ENCODE results near the gene PTPN11.

Gene PTPN11

DNA sequence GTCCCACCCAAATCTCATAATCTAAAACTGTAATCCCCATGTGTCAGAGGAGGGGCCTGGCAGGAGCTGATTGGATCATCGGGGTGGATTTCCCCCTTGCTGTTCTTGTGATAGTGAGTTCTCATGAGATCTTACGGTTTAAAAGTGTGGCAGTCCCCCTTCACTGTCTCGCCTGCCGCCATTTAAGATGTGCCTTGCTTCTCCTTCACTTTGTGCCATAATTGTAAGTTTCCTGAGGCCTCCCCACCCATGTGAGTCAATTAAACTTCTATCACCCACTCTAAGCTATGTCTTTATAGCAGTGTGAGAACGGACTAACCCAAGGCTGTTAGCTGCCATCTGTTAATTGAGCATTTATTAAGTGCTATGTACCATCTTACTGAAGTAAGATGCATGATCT lies 105.1 kb downstream of the PTPN11 start:
- TF ChIP-seq Cebpa-rat (IDR thresholded peaks at IDR 0.05): no peak
- Histone ChIP-seq H3K9me3 (no peaks in the 10 kb centered on the region), H3K27ac (no peak overlapping the region), H3K36me3 (no peaks in the 10 kb centered on the region), H3K4me1 (no peaks in the 10 kb centered on the region), H3K9ac (no peak overlapping the region), H3K4me2 (no peak overlapping the region), H3K27me3 (no peaks in the 10 kb centered on the region), H4K20me1 (no peaks in the 10 kb centered on the region), H3K4me3 (no peak overlapping the region)

DNA sequence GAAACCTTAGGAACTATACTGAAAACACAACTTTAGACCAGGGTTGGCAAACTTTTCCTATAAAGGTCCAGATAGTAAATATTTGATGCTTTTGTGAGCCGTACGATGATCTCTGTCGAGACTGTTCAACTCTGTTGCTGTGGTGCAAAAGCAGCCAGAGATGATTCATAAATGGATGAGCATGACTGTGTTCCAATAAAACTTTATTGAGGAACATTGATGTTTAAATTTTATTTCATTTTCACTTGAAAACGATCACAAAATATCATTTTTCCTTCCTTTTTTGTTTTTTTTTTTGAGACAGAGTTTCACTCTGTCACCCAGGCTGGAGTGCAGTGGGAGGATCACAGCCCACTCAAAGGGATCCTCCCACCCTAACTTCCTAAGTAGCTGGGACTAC lies 105.5 kb downstream of the PTPN11 start:
- Histone ChIP-seq H4K20me1 (no peaks in the 10 kb centered on the region), H3K4me1 (no peaks in the 10 kb centered on the region), H3K27ac (no peak overlapping the region), H3K4me3 (no peak overlapping the region), H3K4me2 (no peak overlapping the region), H3K27me3 (no peaks in the 10 kb centered on the region), H3K9ac (no peak overlapping the region), H3K9me3 (no peaks in the 10 kb centered on the region), H3K36me3 (no peaks in the 10 kb centered on the region)
- no peak for TF ChIP-seq Cebpa-rat (IDR thresholded peaks at IDR 0.05)

DNA sequence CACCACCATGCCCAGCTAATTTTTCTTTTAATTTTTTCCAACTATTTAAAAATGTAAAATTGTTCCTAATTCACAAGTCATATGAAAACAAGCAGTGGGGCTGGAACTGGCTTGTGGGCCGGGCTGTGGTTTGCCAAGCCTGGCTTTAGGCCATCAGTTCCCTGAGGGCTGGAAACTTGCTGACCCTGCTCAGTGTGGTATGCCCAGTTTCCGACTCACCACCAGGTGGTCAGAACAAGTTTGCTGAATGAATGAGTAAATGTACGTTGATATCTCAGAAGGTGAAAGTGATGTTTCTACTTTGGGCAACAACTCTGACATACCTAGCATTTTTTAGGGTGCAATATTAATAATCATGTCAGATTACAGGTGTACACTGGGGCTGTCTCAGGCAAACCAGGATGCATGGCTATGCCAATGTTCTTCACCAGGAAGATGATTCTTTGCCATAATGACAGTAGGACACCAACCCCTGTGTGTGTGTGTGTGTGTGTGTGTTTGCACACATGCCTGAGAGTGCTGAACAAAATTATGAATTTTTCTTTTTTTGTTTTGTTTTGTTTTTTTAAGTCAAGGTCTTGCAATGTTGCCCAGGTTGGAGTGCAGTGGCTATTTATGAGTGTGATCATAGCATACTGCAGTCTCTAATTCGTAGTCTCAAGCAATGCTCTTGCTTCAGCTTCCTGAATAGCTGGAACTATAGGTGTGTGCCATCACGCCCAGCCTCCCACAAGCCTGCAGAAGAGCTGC lies 106.1 kb downstream of the PTPN11 start:
- Histone ChIP-seq H3K27ac (no peak overlapping the region), H3K9me3 (no peaks in the 10 kb centered on the region), H3K36me3 (no peaks in the 10 kb centered on the region), H3K4me3 (no peak overlapping the region), H3K9ac (no peak overlapping the region), H4K20me1 (no peaks in the 10 kb centered on the region), H3K4me1 (no peaks in the 10 kb centered on the region), H3K4me2 (no peak overlapping the region), H3K27me3 (no peaks in the 10 kb centered on the region)
- TF ChIP-seq Cebpa-rat (IDR thresholded peaks at IDR 0.05): no peak

DNA sequence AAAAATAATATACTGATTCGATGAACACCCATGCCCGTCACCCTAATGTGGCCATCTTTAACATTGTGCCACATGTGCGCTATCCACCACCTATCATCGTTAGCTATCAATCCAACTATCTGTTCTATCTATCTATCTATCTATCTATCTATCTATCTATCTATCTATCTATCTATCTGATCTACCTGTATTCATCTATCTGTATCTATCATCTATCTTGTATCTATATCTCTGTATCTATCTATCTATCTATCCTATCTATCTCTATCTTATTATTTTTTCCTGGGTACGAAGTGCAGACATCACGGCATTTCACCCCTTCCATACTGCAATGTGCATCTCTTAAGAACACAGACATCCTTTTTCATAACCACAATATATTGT lies 106.7 kb downstream of the PTPN11 start:
- no peak for TF ChIP-seq Cebpa-rat (IDR thresholded peaks at IDR 0.05)
- no peak overlapping the region for H3K4me2 ChIP-seq
- H3K9ac ChIP-seq: no peak overlapping the region
- H3K9me3 ChIP-seq: no peaks in the 10 kb centered on the region
- no peaks in the 10 kb centered on the region for H3K36me3 ChIP-seq
- H3K4me1 ChIP-seq: no peaks in the 10 kb centered on the region
- H3K27me3 ChIP-seq: no peaks in the 10 kb centered on the region
- H4K20me1 ChIP-seq: no peaks in the 10 kb centered on the region
- H3K27ac ChIP-seq: no peak overlapping the region
- H3K4me3 ChIP-seq: no peak overlapping the region

DNA sequence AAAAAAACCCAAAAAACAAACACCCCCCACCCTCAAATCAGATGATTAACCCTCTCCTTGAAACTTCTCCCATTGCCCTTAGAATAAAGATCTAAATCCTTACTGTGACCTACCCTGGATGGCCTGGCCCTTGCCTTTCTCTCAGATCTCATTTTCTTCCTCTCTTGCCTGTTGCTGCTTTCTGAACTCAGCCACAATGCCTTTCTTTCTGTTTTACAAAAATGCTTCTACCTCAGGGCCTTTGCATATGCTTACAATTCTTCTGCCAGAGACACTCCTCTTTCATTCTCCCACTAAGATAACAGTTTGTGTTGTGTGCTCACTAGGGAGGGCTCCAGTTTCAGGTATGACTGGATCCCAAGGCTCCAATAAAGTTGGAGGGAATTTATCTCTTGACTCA lies 108.3 kb downstream of the PTPN11 start:
- Histone ChIP-seq H3K27ac (no peak overlapping the region), H4K20me1 (no peaks in the 10 kb centered on the region), H3K4me3 (no peak overlapping the region)

DNA sequence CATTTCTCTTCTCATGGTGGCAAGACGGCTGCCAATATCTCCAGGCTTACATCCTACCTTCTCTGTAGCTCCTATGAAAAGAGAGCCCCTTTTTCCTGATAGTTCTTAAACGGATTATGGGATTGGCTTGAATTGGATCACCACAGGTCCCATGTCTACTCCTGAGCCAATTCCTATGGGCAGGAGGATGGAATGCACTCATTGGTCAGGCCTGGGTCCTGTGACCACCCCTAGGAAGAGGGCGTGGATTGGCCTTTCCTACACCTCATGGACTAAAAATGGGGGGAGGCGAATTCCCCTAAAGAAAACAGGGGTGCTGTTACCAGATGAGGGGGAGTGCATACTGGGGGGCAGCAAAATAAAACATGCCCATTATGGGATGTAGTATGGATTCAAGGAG lies 108.8 kb downstream of the PTPN11 start:
- Histone ChIP-seq H3K27ac (no peak overlapping the region), H3K27me3 (no peaks in the 10 kb centered on the region), H3K4me2 (no peak overlapping the region), H3K4me1 (no peaks in the 10 kb centered on the region), H3K9me3 (no peaks in the 10 kb centered on the region), H3K9ac (no peak overlapping the region), H3K36me3 (no peaks in the 10 kb centered on the region), H3K4me3 (no peak overlapping the region), H4K20me1 (no peaks in the 10 kb centered on the region)
- no peak for TF ChIP-seq Cebpa-rat (IDR thresholded peaks at IDR 0.05)

More for the DNA sequence above, 108.3 kb downstream of the PTPN11 start:
- no peak for TF ChIP-seq Cebpa-rat (IDR thresholded peaks at IDR 0.05)
- Histone ChIP-seq H3K4me1 (no peaks in the 10 kb centered on the region), H3K9ac (no peak overlapping the region), H3K36me3 (no peaks in the 10 kb centered on the region), H3K9me3 (no peaks in the 10 kb centered on the region), H3K4me2 (no peak overlapping the region), H3K27me3 (no peaks in the 10 kb centered on the region)

DNA sequence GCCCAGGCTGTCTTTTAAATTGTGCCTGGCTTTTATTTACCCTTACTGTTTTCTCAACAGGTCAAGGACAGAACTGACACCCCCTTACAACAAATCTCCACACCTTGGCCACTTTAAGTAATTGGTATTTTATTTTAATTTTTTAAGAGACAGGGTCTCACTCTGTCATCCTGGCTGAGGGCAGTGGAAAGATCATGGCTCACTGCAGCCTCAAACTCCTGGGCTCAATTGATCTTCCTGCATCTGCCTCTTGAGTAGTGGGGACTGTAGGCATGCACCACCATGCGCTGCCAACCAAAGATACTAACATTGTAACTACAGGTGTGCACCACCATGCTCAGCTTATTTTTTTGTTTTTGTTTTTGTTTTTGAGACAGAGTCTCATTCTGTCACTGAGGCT lies 109.8 kb downstream of the PTPN11 start:
- Histone ChIP-seq H3K9ac (no peak overlapping the region), H3K4me3 (no peak overlapping the region), H4K20me1 (no peaks in the 10 kb centered on the region), H3K36me3 (no peaks in the 10 kb centered on the region), H3K4me1 (no peaks in the 10 kb centered on the region), H3K27ac (no peak overlapping the region), H3K9me3 (no peaks in the 10 kb centered on the region), H3K4me2 (no peak overlapping the region), H3K27me3 (no peaks in the 10 kb centered on the region)
- TF ChIP-seq Cebpa-rat (IDR thresholded peaks at IDR 0.05): no peak

DNA sequence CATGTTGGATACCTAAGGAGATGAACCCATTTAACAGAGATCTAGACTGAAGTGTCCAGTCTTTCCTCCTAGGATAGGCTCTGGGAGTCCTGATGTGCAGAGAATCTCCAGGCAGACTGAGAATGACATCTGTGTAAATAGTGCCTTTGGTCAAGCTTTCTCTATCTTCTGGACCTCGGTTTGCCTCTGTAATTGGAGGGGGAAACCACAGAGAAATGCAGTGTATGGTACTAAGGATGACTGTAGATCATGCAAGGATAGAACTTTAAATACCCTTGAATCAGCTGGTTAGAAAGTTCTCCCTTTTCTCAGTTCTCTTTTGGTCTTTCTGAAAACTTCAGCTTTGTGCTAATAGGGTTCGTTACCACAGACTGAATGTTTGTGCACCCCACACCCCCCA lies 112.2 kb downstream of the PTPN11 start:
- Histone ChIP-seq H3K27me3 (no peaks in the 10 kb centered on the region), H3K4me2 (no peak overlapping the region), H3K27ac (no peak overlapping the region), H3K9ac (no peak overlapping the region), H3K4me1 (no peaks in the 10 kb centered on the region), H4K20me1 (no peaks in the 10 kb centered on the region), H3K36me3 (no peaks in the 10 kb centered on the region), H3K9me3 (no peaks in the 10 kb centered on the region), H3K4me3 (no peak overlapping the region)
- TF ChIP-seq Cebpa-rat (IDR thresholded peaks at IDR 0.05): no peak

DNA sequence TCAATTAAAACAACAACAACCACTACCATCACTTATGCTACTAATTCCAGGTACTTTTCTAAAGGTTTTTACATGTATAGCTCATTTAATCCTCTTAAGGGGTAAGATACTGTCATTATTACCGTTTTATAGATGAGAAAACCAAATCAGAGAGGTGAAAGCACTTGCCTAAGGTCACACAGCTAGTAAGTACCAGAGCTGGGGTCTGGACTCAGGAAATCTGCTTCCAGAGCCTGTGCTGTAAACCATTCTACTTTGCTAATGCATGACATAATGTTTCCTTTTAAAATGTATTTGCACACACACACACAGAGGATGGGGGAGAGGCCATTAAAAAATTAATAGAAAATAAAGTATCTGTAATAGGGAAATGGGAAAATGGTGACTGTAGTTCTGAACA lies 113.4 kb downstream of the PTPN11 start:
- H3K9ac ChIP-seq: no peak overlapping the region
- TF ChIP-seq Cebpa-rat (IDR thresholded peaks at IDR 0.05): no peak
- no peaks in the 10 kb centered on the region for H4K20me1 ChIP-seq

DNA sequence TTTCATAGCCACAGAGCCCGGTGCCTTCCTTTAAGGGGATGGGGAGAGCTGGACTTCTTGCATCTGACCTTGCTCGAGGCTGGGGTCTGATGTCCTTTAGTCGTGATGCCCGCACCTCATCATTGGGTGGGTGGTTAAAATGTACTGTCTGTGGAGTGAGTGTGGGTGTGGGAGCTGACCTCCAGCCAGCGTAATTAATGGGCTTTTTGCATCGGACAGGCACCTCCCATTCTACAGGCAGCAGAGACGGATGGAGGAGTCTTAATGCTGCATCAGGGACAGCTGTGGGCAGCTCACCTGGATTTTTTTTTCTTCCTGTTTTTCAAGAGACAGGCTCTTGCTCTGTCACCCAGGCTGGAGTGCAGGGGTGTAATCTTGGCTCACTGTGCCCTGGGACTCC lies 114.8 kb downstream of the PTPN11 start:
- no peaks in the 10 kb centered on the region for H3K27me3 ChIP-seq
- no peak overlapping the region for H3K9ac ChIP-seq
- H3K4me3 ChIP-seq: no peak overlapping the region
- H4K20me1 ChIP-seq: no peaks in the 10 kb centered on the region
- no peak overlapping the region for H3K27ac ChIP-seq
- no peak overlapping the region for H3K4me2 ChIP-seq
- peaks cover 8% of the 10 kb centered on the region for H3K4me1 ChIP-seq
- no peaks in the 10 kb centered on the region for H3K36me3 ChIP-seq
- no peaks in the 10 kb centered on the region for H3K9me3 ChIP-seq
- no peak for TF ChIP-seq Cebpa-rat (IDR thresholded peaks at IDR 0.05)

More for the DNA sequence above, 113.4 kb downstream of the PTPN11 start:
- H3K27ac ChIP-seq: no peak overlapping the region
- no peaks in the 10 kb centered on the region for H3K9me3 ChIP-seq
- no peaks in the 10 kb centered on the region for H3K4me1 ChIP-seq
- H3K4me2 ChIP-seq: no peak overlapping the region
- no peak overlapping the region for H3K4me3 ChIP-seq
- H3K36me3 ChIP-seq: no peaks in the 10 kb centered on the region
- H3K27me3 ChIP-seq: no peaks in the 10 kb centered on the region

DNA sequence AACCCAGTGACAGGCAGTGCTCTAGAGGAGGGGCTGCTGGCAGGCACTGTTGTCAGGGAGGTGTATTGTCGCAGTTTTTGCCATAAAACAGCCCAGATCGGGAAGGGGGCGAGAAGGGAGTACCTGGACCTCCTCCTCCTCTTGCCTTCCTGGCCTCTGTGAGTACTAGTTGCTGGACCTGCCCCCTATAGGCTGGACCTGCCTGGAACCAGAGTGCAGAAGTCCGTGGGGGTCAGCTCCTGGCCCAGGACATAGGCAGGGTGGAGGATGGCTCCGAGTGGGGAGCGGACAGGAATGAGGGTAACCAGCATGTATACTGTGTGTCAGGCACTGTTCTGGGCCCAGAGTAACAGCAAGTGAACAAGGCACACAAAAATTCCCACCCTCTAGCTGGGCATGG lies 116.3 kb downstream of the PTPN11 start:
- TF ChIP-seq Cebpa-rat (IDR thresholded peaks at IDR 0.05): no peak
- H3K27me3 ChIP-seq: no peaks in the 10 kb centered on the region
- H4K20me1 ChIP-seq: no peaks in the 10 kb centered on the region
- no peak overlapping the region for H3K9ac ChIP-seq
- no peak overlapping the region for H3K4me3 ChIP-seq
- no peaks in the 10 kb centered on the region for H3K36me3 ChIP-seq
- no peak overlapping the region for H3K27ac ChIP-seq
- no peaks in the 10 kb centered on the region for H3K9me3 ChIP-seq
- H3K4me2 ChIP-seq: no peak overlapping the region
- H3K4me1 ChIP-seq: peaks cover 22% of the 10 kb centered on the region

Data from BLaER1 (cell line).